A549 (cell line): Measurements from ENCODE around the gene PLLP. TPM values are rescaled to one million over a fixed set of nuclear protein-coding genes. Genes with fewer than 3 reads are reported as not detected.

Experiments used
- ATAC-seq, 2 experiments: fragments of 200-7000 bp in 1 of 2; fragments of >200 bp in 1 of 2; cut with Nextera tagmentation in 1 of 2; cut with Tn5 transposase in 1 of 2; 3 replicates each; pipeline versions ENCODE4 v1.8.0 to v1.9.1; 2018 to 2020; ENCODE audit warnings: mild to moderate bottlenecking in 1 of 2, moderate library complexity in 1 of 2
- CTCF ChIA-PET: fragments of 300-600 bp; sonication (Branson Sonifier 250); formaldehyde crosslinking; extraction: SDS; loops from one replicate; lab custom pipeline; 2021; ENCODE audit warnings: antibody characterized with exemption, inconsistent platforms; lab: Yijun Ruan, JAX
- POLR2A ChIA-PET: fragments of 350-600 bp; formaldehyde crosslinking; extraction: SDS; loops from one replicate; lab custom pipeline; 2021; ENCODE audit warnings: antibody characterized with exemption, inconsistent platforms; lab: Yijun Ruan, JAX
- DNase-seq, 2 experiments: peaks; one replicate each; pipeline versions ENCODE4 v3.0.0 to v3.0.0-alpha.2; 2011 to 2016; ENCODE audit warnings: low read depth in 1 of 2, low spot score in 1 of 2
- FAIRE-seq: peaks from 2 replicates; lab custom pipeline; 2011; peaks lifted over from hg19 to GRCh38; lab: Jason Lieb, UNC
- H3K27ac ChIP-seq, 2 experiments: fragments of >200 bp; sonication (Bioruptor Twin); formaldehyde crosslinking; 3 replicates each; pipeline ENCODE4 v1.5.1; 2016 to 2017
- H3K4me1 ChIP-seq: fragments of >200 bp; sonication (Bioruptor Twin); formaldehyde crosslinking; 3 replicates; pipeline ENCODE4 v1.6.1; 2016
- H3K4me2 ChIP-seq: fragments of >200 bp; sonication (Bioruptor Twin); formaldehyde crosslinking; 3 replicates; pipeline ENCODE4 v1.6.1; 2016
- H3K4me3 ChIP-seq: fragments of >200 bp; sonication (Bioruptor Twin); formaldehyde crosslinking; 3 replicates; pipeline ENCODE4 v1.5.1; 2016
- H3K9me3 ChIP-seq: fragments of >200 bp; sonication (Bioruptor Twin); formaldehyde crosslinking; 3 replicates; pipeline ENCODE4 v1.6.1; 2016
- BHLHE40 ChIP-seq: IDR thresholded peaks from 2 replicates; pipeline ENCODE4 v1.6.1; 2012; ENCODE audit warnings: low read depth, low read length, inconsistent platforms
- CBX2 ChIP-seq: fragments of 200-600 bp; sonication (generic); IDR thresholded peaks from 2 replicates; pipeline ENCODE4 v1.6.1; 2016; ENCODE audit warnings: low read depth, mild to moderate bottlenecking, borderline replicate concordance
- CBX8 ChIP-seq: fragments of 200-600 bp; sonication (generic); IDR thresholded peaks from 2 replicates; pipeline ENCODE4 v1.6.1; 2016
- CHD4 ChIP-seq: fragments of 200-600 bp; sonication (generic); IDR thresholded peaks from 2 replicates; pipeline ENCODE4 v1.6.1; 2016; ENCODE audit warnings: antibody characterized with exemption, mild to moderate bottlenecking, borderline replicate concordance
- CTCF ChIP-seq: fragments of >200 bp; sonication (Bioruptor Twin); formaldehyde crosslinking; IDR thresholded peaks from 3 replicates; pipeline ENCODE4 v1.5.1; 2016
- E2F6 ChIP-seq: IDR thresholded peaks from 2 replicates; pipeline ENCODE4 v1.6.1; 2012; ENCODE audit warnings: low read depth, borderline replicate concordance
- EP300 ChIP-seq, 2 experiments: fragments of >200 bp; sonication (Bioruptor Twin); formaldehyde crosslinking; IDR thresholded peaks; 2 replicates in 1 of 2; 3 replicates in 1 of 2; pipeline ENCODE4 v1.6.1; 2016 to 2017
- ESRRA ChIP-seq: fragments of 150-350 bp; IDR thresholded peaks from 2 replicates; pipeline ENCODE4 v1.6.1; 2014; ENCODE audit warnings: mild to moderate bottlenecking, low read length, borderline replicate concordance
- FOSL2 ChIP-seq, 2 experiments: fragments of 450-650 bp in 1 of 2; fragments of >200 bp in 1 of 2; sonication (Bioruptor Twin) in 1 of 2; formaldehyde crosslinking; IDR thresholded peaks; 2 replicates each; pipeline versions ENCODE4 v1.5.0 to v1.6.1; 2016 to 2020; ENCODE audit warnings: mild to moderate bottlenecking in 1 of 2, moderate library complexity in 1 of 2
- GATA3 ChIP-seq: IDR thresholded peaks from 2 replicates; pipeline ENCODE4 v1.6.1; 2012; ENCODE audit warnings: borderline replicate concordance
- HDAC2 ChIP-seq: fragments of 200-600 bp; sonication (generic); IDR thresholded peaks from 2 replicates; pipeline ENCODE4 v1.6.1; 2016
- HEYL ChIP-seq: fragments of 250-450 bp; sonication (Bioruptor Pico); IDR thresholded peaks from 2 replicates; pipeline ENCODE4 v1.8.0; 2021; ENCODE audit warnings: mild to moderate bottlenecking, moderate library complexity
- JUN ChIP-seq, 2 experiments: fragments of >200 bp; sonication (Bioruptor Twin); formaldehyde crosslinking; IDR thresholded peaks; 2 replicates in 1 of 2; 3 replicates in 1 of 2; pipeline ENCODE4 v1.6.1; 2016 to 2017
- KDM1A ChIP-seq: fragments of 200-600 bp; sonication (generic); IDR thresholded peaks from 2 replicates; pipeline ENCODE4 v1.6.1; 2016; ENCODE audit warnings: low read depth, mild to moderate bottlenecking
- MYC ChIP-seq: IDR thresholded peaks from 2 replicates; pipeline ENCODE4 v1.6.1; 2012; ENCODE audit warnings: mild to moderate bottlenecking, inconsistent platforms, low read length, improper control_type of control experiment, borderline replicate concordance
- NPAS2 ChIP-seq: fragments of 250-450 bp; sonication (Bioruptor Pico); IDR thresholded peaks from 2 replicates; pipeline ENCODE4 v1.8.0; 2022; ENCODE audit warnings: mild to moderate bottlenecking, moderate library complexity, borderline replicate concordance
- RAD21 ChIP-seq, 2 experiments: fragments of >200 bp in 1 of 2; sonication (Bioruptor Twin) in 1 of 2; formaldehyde crosslinking in 1 of 2; IDR thresholded peaks in 1 of 2; conservative IDR thresholded peaks in 1 of 2; 2 replicates in 1 of 2; 3 replicates in 1 of 2; pipeline ENCODE4 v1.6.1; 2012 to 2018; ENCODE audit warnings: inconsistent platforms in 1 of 2
- RCOR1 ChIP-seq: fragments of 150-350 bp; IDR thresholded peaks from 2 replicates; pipeline ENCODE4 v1.6.1; 2014; ENCODE audit warnings: antibody characterized with exemption, low read length, low read depth
- SMC3 ChIP-seq: fragments of >200 bp; sonication (Bioruptor Twin); formaldehyde crosslinking; IDR thresholded peaks from 3 replicates; pipeline ENCODE4 v1.6.1; 2018; ENCODE audit warnings: inconsistent platforms
- TFCP2L1 ChIP-seq: fragments of 250-450 bp; sonication (Bioruptor Pico); IDR thresholded peaks from 2 replicates; pipeline ENCODE4 v1.5.0; 2021; ENCODE audit warnings: mild to moderate bottlenecking
- TP53 ChIP-seq: fragments of 250-450 bp; sonication (Bioruptor Pico); IDR thresholded peaks from 2 replicates; pipeline ENCODE4 v1.5.0; 2021; ENCODE audit warnings: mild to moderate bottlenecking, moderate library complexity
- ZNF302 ChIP-seq: fragments of 250-450 bp; sonication (Bioruptor Pico); IDR thresholded peaks from 2 replicates; pipeline ENCODE4 v1.9.0; 2021; ENCODE audit warnings: inconsistent platforms, mild to moderate bottlenecking, moderate library complexity
- ZSCAN20 ChIP-seq: fragments of 250-450 bp; sonication (Bioruptor Pico); IDR thresholded peaks from 2 replicates; pipeline ENCODE4 v1.8.0; 2022; ENCODE audit warnings: mild to moderate bottlenecking, moderate library complexity
- WGBS: methylation state at CpG from one replicate; pipeline ENCODE4 v1.1.6; 2017; ENCODE audit errors: missing lambda C conversion rate; 5-methylcytosine and 5-hydroxymethylcytosine counted together
- polyA plus RNA-seq, 4 experiments: library from polyadenylated mRNA; depleted of rRNA in 3 of 4; stranded (reverse); fragments of >200 nt; fragmentation: RNase III in 1 of 4; extraction: RNeasy Plus Mini Kit Qiagen cat#74134 plus additional on column Dnase treatment in 1 of 4; gene quantifications; 2 replicates in 3 of 4; 3 replicates in 1 of 4; pipeline ENCODE4 v1.2.3, GENCODE V29; 2011 to 2017
- TF ChIP-seq, protein P1 (sequence below): fragments of 150-350 bp; IDR thresholded peaks from 2 replicates; pipeline ENCODE4 v1.6.1; 2014; ENCODE audit warnings: low read depth, mild to moderate bottlenecking, low read length
- TF ChIP-seq, protein P2 (sequence below): fragments of >200 bp; sonication (Bioruptor Twin); formaldehyde crosslinking; IDR thresholded peaks from 3 replicates; pipeline ENCODE4 v1.6.1; 2016
- TF ChIP-seq, protein P3 (sequence below): IDR thresholded peaks from 2 replicates; pipeline ENCODE4 v1.6.1; 2012

PLLP gene
- polyA plus RNA-seq, 2 of the 4 experiments (the other 2 are of a cell fraction) = 1.8 to 3.3 TPM

DNA sequence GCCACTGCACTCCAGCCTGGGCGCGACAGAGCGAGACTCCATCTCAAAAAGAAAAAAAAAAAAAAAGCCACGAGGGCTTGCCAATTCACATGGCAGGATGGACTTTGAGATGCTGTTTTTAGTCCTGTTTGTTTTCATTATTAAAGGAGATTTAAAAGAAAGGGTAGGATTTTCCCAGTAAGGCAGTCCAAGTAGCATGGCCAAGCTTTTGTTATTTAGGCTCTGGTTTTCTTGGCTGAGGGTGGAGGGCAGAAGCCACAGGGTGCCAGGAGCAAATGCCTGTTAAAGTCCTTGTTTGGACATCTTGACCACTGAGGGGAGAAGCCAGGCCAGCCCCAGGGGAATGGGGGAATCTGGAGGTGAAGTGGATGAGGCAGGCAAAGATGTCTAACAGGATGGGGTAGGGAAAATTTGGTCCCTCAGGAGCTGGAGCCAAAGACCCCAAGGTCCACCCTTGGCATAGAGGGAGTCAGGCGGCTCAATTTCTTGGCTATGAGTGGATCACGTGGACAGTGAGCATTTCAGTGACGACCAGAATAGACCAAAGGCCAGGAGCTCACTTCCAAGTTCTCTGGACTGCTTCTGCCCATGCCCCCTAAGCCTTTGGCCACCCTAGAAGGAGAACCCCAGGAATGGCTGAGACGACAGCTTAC, 20.8 kb upstream of the PLLP start:
- CTCF ChIA-PET = interaction anchor here (4.2 to 18.6 kb wide), 2 partner anchors 114 to 214 kb away, joined by 15 to 709 read pairs; no protein-coding TSS in a partner anchor
- 78% methylated on average over 8 of the region's 8 CpGs for WGBS
- FAIRE-seq (no peak), ATAC-seq (no peak), DNase-seq (no peak)
- no peaks in the 10 kb centered on the region for H3K9me3 ChIP-seq
- H3K4me1 ChIP-seq = peaks cover 17% of the 10 kb centered on the region
- H3K4me3 ChIP-seq = no peak overlapping the region
- TF ChIP-seq HDAC2 = no peak
- no peak for TF ChIP-seq ZNF302 (CRISPR knock-in tag)
- no peak for TF ChIP-seq CTCF
- no peak for TF ChIP-seq BHLHE40
- TF ChIP-seq, protein P1, sequence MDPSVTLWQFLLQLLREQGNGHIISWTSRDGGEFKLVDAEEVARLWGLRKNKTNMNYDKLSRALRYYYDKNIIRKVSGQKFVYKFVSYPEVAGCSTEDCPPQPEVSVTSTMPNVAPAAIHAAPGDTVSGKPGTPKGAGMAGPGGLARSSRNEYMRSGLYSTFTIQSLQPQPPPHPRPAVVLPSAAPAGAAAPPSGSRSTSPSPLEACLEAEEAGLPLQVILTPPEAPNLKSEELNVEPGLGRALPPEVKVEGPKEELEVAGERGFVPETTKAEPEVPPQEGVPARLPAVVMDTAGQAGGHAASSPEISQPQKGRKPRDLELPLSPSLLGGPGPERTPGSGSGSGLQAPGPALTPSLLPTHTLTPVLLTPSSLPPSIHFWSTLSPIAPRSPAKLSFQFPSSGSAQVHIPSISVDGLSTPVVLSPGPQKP = no peak
- no peak for TF ChIP-seq TP53 (CRISPR knock-in tag)
- TF ChIP-seq RCOR1 = no peak
- TF ChIP-seq FOSL2 (IDR thresholded peaks at IDR 0.05) = no peak
- no peak for TF ChIP-seq FOSL2 (CRISPR knock-in tag; IDR thresholded peaks at IDR 0.05)
- TF ChIP-seq RAD21 (conservative IDR thresholded peaks at IDR 0.05 in 1 of 2, IDR thresholded peaks at IDR 0.05 in 1 of 2) = no peak
- TF ChIP-seq, protein P2, sequence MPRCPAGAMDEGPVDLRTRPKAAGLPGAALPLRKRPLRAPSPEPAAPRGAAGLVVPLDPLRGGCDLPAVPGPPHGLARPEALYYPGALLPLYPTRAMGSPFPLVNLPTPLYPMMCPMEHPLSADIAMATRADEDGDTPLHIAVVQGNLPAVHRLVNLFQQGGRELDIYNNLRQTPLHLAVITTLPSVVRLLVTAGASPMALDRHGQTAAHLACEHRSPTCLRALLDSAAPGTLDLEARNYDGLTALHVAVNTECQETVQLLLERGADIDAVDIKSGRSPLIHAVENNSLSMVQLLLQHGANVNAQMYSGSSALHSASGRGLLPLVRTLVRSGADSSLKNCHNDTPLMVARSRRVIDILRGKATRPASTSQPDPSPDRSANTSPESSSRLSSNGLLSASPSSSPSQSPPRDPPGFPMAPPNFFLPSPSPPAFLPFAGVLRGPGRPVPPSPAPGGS = no peak
- no peak for TF ChIP-seq ESRRA
- TF ChIP-seq GATA3 = no peak
- no peak for TF ChIP-seq ZSCAN20 (CRISPR knock-in tag)
- no peak for TF ChIP-seq HEYL
- no peak for TF ChIP-seq TFCP2L1 (CRISPR knock-in tag)
- TF ChIP-seq CBX2 = no peak
- no peak for TF ChIP-seq NPAS2 (CRISPR knock-in tag)
- no peak for TF ChIP-seq E2F6
- peak overlapping the region; percentile 22 to 81; a peak in 5 of 6 replicates for H3K27ac ChIP-seq
- H3K4me2 ChIP-seq = no peak overlapping the region
- POLR2A ChIA-PET = interaction anchor here (0.7 kb wide), 1 partner anchor 15 kb away, joined by 6 read pairs; no protein-coding TSS in a partner anchor

GRCh38 chr16:57304169-57305061, 19.9 kb upstream of the PLLP start:
- Histone ChIP-seq H3K4me3 (no peak overlapping the region), H3K4me2 (peak overlapping the region; percentile 29), H3K4me1 (peaks cover 17% of the 10 kb centered on the region), H3K27ac (peak overlapping the region; percentile 22 to 81), H3K9me3 (no peaks in the 10 kb centered on the region)
- FAIRE-seq (no peak), DNase-seq (peak; percentile 63 to 90), ATAC-seq (peak; percentile 1 to 9; a peak in 2 of 6 replicates)
- WGBS = 69% methylated on average over 16 of the region's 16 CpGs
- ChIA-PET POLR2A (interaction anchor here (0.6 to 1.7 kb wide), 5 partner anchors 8 to 158 kb away, joined by 3 to 9 read pairs (median 3); partner anchors contain the start of gene POLR2C), CTCF (interaction anchor here (0.8 to 18.6 kb wide), 7 partner anchors 12 to 220 kb away, joined by 3 to 709 read pairs (median 4); no protein-coding TSS in a partner anchor)
- TF ChIP-seq SMC3 (peak; percentile 14; the same call in 1 of the 3 replicates), JUN (IDR thresholded peaks at IDR 0.05) (peak; percentile 28 to 34; a peak in 2 of 5 replicates), EP300 (IDR thresholded peaks at IDR 0.05) (peak in 1 of 2 experiments; percentile 50; a peak in 3 of 5 replicates), KDM1A (peak; percentile 88), FOSL2 (IDR thresholded peaks at IDR 0.05) (no peak), FOSL2 (CRISPR knock-in tag; IDR thresholded peaks at IDR 0.05) (peak; percentile 22; the same call in 1 of the 2 replicates), MYC (no peak), CBX8 (no peak), RAD21 (conservative IDR thresholded peaks at IDR 0.05 in 1 of 2, IDR thresholded peaks at IDR 0.05 in 1 of 2) (0 out of 5 replicates have a peak, but pooled peaks of 1 of the 2 experiments have one; percentile 20), CHD4 (peak; percentile 91)
- TF ChIP-seq, protein P3, sequence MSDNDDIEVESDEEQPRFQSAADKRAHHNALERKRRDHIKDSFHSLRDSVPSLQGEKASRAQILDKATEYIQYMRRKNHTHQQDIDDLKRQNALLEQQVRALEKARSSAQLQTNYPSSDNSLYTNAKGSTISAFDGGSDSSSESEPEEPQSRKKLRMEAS = 0 out of 2 replicates have a peak, but pooled peaks have one; percentile 18
